ENCODE data around the gene CDC5L. TPM values are rescaled to one million over a fixed set of nuclear protein-coding genes. Genes with fewer than 3 reads are reported as not detected.

Gene CDC5L
- total RNA-seq, 1 donor from 2014 or later: 25.6 TPM

GRCh38 chr6:44439270-44440045 lies 52.0 kb downstream of the CDC5L start:
- Mint-ChIP-seq H3K27me3 (ENCODE audit: low read depth) (no peaks in the 10 kb centered on the region), H3K36me3 (peaks cover 51% of the 10 kb centered on the region), H3K4me3 (no peak overlapping the region), H3K4me1 (peaks cover 3% of the 10 kb centered on the region), H3K9me3 (peaks cover 28% of the 10 kb centered on the region), H3K27ac (no peak overlapping the region)
- no peak for DNase-seq (ENCODE audit: low spot score in 2 of 2, unreplicated experiment in 2 of 2)
- TF ChIP-seq, protein P1, sequence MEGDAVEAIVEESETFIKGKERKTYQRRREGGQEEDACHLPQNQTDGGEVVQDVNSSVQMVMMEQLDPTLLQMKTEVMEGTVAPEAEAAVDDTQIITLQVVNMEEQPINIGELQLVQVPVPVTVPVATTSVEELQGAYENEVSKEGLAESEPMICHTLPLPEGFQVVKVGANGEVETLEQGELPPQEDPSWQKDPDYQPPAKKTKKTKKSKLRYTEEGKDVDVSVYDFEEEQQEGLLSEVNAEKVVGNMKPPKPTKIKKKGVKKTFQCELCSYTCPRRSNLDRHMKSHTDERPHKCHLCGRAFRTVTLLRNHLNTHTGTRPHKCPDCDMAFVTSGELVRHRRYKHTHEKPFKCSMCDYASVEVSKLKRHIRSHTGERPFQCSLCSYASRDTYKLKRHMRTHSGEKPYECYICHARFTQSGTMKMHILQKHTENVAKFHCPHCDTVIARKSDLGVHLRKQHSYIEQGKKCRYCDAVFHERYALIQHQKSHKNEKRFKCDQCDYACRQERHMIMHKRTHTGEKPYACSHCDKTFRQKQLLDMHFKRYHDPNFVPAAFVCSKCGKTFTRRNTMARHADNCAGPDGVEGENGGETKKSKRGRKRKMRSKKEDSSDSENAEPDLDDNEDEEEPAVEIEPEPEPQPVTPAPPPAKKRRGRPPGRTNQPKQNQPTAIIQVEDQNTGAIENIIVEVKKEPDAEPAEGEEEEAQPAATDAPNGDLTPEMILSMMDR (IDR thresholded peaks at IDR 0.05; ENCODE audit: unreplicated experiment): no peak

DNA sequence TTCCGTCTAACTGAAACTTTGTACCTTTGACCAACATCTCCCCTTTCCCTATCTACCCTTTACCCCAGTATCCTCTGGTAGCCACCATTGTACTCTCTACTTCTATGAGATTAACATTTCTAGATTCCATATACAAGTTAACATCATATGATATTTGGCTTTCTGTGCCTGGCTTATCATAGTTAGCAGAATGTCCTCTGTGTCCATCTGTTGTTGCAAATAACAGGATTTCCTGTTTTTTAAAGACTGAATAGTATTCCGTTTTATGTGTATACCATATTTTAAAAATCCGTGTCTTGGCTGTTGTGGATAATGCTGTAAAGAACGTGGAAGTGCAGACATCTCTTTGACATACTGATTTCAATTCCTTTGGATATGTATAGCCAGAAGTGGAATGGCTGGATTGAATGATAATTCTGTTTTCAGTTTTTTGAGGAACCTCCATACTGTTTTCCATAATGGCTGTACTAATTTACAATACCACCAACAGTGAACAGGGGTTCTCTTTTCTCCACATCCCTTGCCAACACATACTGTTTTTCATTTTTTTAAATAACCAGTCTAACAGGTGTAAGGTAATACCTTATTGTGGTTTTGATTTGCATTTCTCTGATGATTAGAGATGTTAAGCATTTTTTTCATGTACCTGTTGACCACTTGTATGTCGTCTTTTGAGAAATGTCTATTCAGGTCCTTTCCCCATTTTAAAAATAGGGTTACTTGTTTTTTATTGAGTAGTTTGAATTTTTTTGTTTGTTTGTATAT lies 53.8 kb downstream of the CDC5L start:
- no peak for DNase-seq (ENCODE audit: low spot score in 2 of 2, unreplicated experiment in 2 of 2)
- TF ChIP-seq, protein P1 (IDR thresholded peaks at IDR 0.05; ENCODE audit: unreplicated experiment): no peak
- Mint-ChIP-seq H3K27ac (no peak overlapping the region), H3K4me3 (no peak overlapping the region), H3K4me1 (peaks cover 6% of the 10 kb centered on the region), H3K27me3 (ENCODE audit: low read depth) (no peaks in the 10 kb centered on the region), H3K36me3 (peaks cover 59% of the 10 kb centered on the region), H3K9me3 (peaks cover 28% of the 10 kb centered on the region)

GRCh38 chr6:44442236-44442635 lies 54.7 kb downstream of the CDC5L start:
- no peak for DNase-seq (ENCODE audit: low spot score in 2 of 2, unreplicated experiment in 2 of 2)
- Mint-ChIP-seq H3K36me3 (peaks cover 60% of the 10 kb centered on the region), H3K4me1 (peaks cover 13% of the 10 kb centered on the region), H3K4me3 (no peak overlapping the region), H3K27ac (no peak overlapping the region), H3K9me3 (peaks cover 28% of the 10 kb centered on the region), H3K27me3 (ENCODE audit: low read depth) (no peaks in the 10 kb centered on the region)
- TF ChIP-seq, protein P1 (IDR thresholded peaks at IDR 0.05; ENCODE audit: unreplicated experiment): no peak

DNA sequence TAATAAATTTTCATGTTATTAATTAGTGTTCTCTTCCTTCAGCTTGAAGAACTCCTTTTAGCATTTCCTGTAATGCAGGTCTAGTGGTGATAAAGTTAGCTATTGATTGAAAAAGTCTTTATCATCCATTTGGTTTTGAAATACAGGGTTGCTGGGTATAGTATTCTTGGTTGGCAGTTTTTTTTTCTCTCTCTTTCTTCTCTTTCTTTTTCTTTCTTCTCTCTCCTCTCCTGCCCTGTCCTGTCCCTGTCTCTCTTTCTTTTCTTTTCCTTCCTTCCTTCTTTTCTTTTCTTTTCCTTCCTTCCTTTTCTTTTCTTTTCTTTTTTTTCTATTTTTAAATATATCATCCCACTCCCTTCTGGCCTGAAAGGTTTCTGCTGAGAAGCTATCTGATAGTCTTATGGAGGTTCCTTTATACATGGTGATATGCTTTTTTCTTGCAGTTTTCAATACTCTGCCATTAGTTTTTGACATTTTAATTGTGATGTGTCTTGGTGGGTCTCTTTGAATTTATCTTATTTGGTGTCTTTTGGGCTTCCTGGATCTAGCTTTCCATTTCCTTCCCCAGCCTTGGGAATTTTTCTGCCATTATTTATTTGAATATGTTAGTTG lies 55.4 kb downstream of the CDC5L start:
- TF ChIP-seq, protein P1 (IDR thresholded peaks at IDR 0.05; ENCODE audit: unreplicated experiment): no peak
- peaks cover 28% of the 10 kb centered on the region for H3K9me3 Mint-ChIP-seq
- no peaks in the 10 kb centered on the region for H3K27me3 Mint-ChIP-seq (ENCODE audit: low read depth)
- H3K4me3 Mint-ChIP-seq: no peak overlapping the region
- H3K27ac Mint-ChIP-seq: no peak overlapping the region
- peaks cover 66% of the 10 kb centered on the region for H3K36me3 Mint-ChIP-seq
- DNase-seq (ENCODE audit: low spot score in 2 of 2, unreplicated experiment in 2 of 2): no peak
- peaks cover 14% of the 10 kb centered on the region for H3K4me1 Mint-ChIP-seq

DNA sequence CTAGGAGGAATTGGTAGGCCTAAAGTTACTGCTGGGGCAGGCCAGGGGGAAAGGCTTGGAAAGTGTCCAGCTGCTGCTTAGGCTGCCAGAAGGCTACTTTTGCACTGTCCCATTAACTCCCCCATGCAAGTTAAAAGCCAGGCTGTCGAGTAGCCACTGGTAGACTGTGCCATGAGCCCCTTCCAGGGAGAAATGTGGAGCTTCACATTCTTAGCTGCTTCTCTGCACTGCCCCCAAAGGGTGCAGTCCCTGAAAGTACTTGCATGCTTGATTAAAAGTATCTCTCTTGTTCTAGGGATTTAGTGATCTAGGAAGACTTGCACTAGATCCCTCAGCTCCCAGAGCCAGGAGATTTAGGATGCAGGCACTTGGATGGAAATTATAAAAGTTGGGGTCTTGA lies 57.3 kb downstream of the CDC5L start:
- Mint-ChIP-seq H3K36me3 (peaks cover 60% of the 10 kb centered on the region), H3K4me1 (peaks cover 14% of the 10 kb centered on the region), H3K27me3 (ENCODE audit: low read depth) (no peaks in the 10 kb centered on the region), H3K27ac (no peak overlapping the region), H3K4me3 (no peak overlapping the region), H3K9me3 (peaks cover 28% of the 10 kb centered on the region)
- no peak for DNase-seq (ENCODE audit: low spot score in 2 of 2, unreplicated experiment in 2 of 2)
- TF ChIP-seq, protein P1 (IDR thresholded peaks at IDR 0.05; ENCODE audit: unreplicated experiment): no peak

All from mesothelial cell of epicardium (in vitro differentiated cells).